ENCODE data around the gene P2RX4. TPM values are rescaled to one million over a fixed set of nuclear protein-coding genes. Genes with fewer than 3 reads are reported as not detected.
A peak's percentile ranks its signal among the peaks of the same experiment; 100 is the strongest.

P2RX4 gene
- total RNA-seq, 1 experiment from 2014 or later, result 40.4 TPM

- H3K4me1 ChIP-seq, result peaks cover 34% of the 10 kb centered on the region
- no peak overlapping the region for H3K4me3 ChIP-seq (ENCODE audit: low read depth, low read length)
- no peaks in the 10 kb centered on the region for H3K27me3 ChIP-seq (replicated peaks; ENCODE audit: control insufficient read depth, insufficient read depth, low read length)
- Mint-ChIP-seq H3K4me3 (ENCODE audit: unreplicated experiment) (no peak overlapping the region), H3K27ac (ENCODE audit: unreplicated experiment) (peak overlapping the region; percentile 74), H3K36me3 (ENCODE audit: insufficient read depth, unreplicated experiment) (peaks cover 43% of the 10 kb centered on the region), H3K27me3 (ENCODE audit: insufficient read depth, unreplicated experiment) (no peaks in the 10 kb centered on the region), H3K9me3 (ENCODE audit: unreplicated experiment) (no peaks in the 10 kb centered on the region), H3K4me1 (ENCODE audit: low read depth, unreplicated experiment) (peaks cover 15% of the 10 kb centered on the region)
- POLR2A ChIA-PET, result interaction anchor here (0.5 to 1.0 kb wide), 4 partner anchors 9 to 69 kb away, joined by 3 to 8 read pairs (median 4); no protein-coding TSS in a partner anchor
- H3K36me3 ChIP-seq (ENCODE audit: control insufficient read depth, insufficient read depth, low read length), result peaks cover 2% of the 10 kb centered on the region; the same call in 1 of the 2 replicates
- CTCF ChIA-PET, result interaction anchor here (0.7 to 1.1 kb wide), 2 partner anchors 9 to 1185 kb away, joined by 3 read pairs; no protein-coding TSS in a partner anchor
- no peaks in the 10 kb centered on the region for H3K9me3 ChIP-seq
- intact Hi-C loops (cut with micrococcal nuclease; ENCODE audit: unreplicated experiment), result loop anchor here (1.0 kb wide), 1 partner anchor 10 kb away; no protein-coding TSS in a partner anchor
- BruUV-seq (replicated peaks), result no TSS peak
- DNase-seq, result peak in 1 of 2 experiments; percentile 40
- no peak for TF ChIP-seq CTCF (IDR thresholded peaks at IDR 0.05; ENCODE audit: insufficient read depth in 1 of 2, low read depth in 1 of 2, low read length in 1 of 2, severe bottlenecking in 1 of 2, unreplicated experiment in 1 of 2)
Measured at GRCh38 chr12:121217761-121218160, 7.8 kb downstream of the P2RX4 start.

GRCh38 chr12:121218588-121219352 is 8.8 kb downstream of the P2RX4 start:
- H3K27me3 ChIP-seq (replicated peaks; ENCODE audit: control insufficient read depth, insufficient read depth, low read length), result no peaks in the 10 kb centered on the region
- Mint-ChIP-seq H3K4me1 (ENCODE audit: low read depth, unreplicated experiment) (peaks cover 15% of the 10 kb centered on the region), H3K4me3 (ENCODE audit: unreplicated experiment) (no peak overlapping the region), H3K27ac (ENCODE audit: unreplicated experiment) (no peak overlapping the region), H3K9me3 (ENCODE audit: unreplicated experiment) (no peaks in the 10 kb centered on the region), H3K36me3 (ENCODE audit: insufficient read depth, unreplicated experiment) (peaks cover 41% of the 10 kb centered on the region), H3K27me3 (ENCODE audit: insufficient read depth, unreplicated experiment) (no peaks in the 10 kb centered on the region)
- no peak overlapping the region for H3K4me3 ChIP-seq (ENCODE audit: low read depth, low read length)
- H3K4me1 ChIP-seq, result peaks cover 33% of the 10 kb centered on the region
- POLR2A ChIA-PET, result no interaction called here
- no peak for DNase-seq
- TF ChIP-seq CTCF (IDR thresholded peaks at IDR 0.05; ENCODE audit: insufficient read depth in 1 of 2, low read depth in 1 of 2, low read length in 1 of 2, severe bottlenecking in 1 of 2, unreplicated experiment in 1 of 2), result no peak
- no peaks in the 10 kb centered on the region for H3K9me3 ChIP-seq
- CTCF ChIA-PET, result no interaction called here
- intact Hi-C loops (cut with micrococcal nuclease; ENCODE audit: unreplicated experiment), result no loop called here
- H3K36me3 ChIP-seq (ENCODE audit: control insufficient read depth, insufficient read depth, low read length), result peaks cover 2% of the 10 kb centered on the region
- no TSS peak for BruUV-seq (replicated peaks)

- Mint-ChIP-seq H3K36me3 (ENCODE audit: insufficient read depth, unreplicated experiment) (peaks cover 40% of the 10 kb centered on the region), H3K4me3 (ENCODE audit: unreplicated experiment) (no peak overlapping the region), H3K4me1 (ENCODE audit: low read depth, unreplicated experiment) (peaks cover 10% of the 10 kb centered on the region), H3K27ac (ENCODE audit: unreplicated experiment) (no peak overlapping the region), H3K9me3 (ENCODE audit: unreplicated experiment) (no peaks in the 10 kb centered on the region), H3K27me3 (ENCODE audit: insufficient read depth, unreplicated experiment) (no peaks in the 10 kb centered on the region)
- CTCF ChIA-PET, result no interaction called here
- Histone ChIP-seq H3K27me3 (replicated peaks; ENCODE audit: control insufficient read depth, insufficient read depth, low read length) (no peaks in the 10 kb centered on the region), H3K4me3 (ENCODE audit: low read depth, low read length) (no peak overlapping the region), H3K9me3 (no peaks in the 10 kb centered on the region), H3K4me1 (peaks cover 26% of the 10 kb centered on the region), H3K36me3 (ENCODE audit: control insufficient read depth, insufficient read depth, low read length) (peaks cover 2% of the 10 kb centered on the region)
- intact Hi-C loops (cut with micrococcal nuclease; ENCODE audit: unreplicated experiment), result no loop called here
- no peak for TF ChIP-seq CTCF (IDR thresholded peaks at IDR 0.05; ENCODE audit: insufficient read depth in 1 of 2, low read depth in 1 of 2, low read length in 1 of 2, severe bottlenecking in 1 of 2, unreplicated experiment in 1 of 2)
- DNase-seq, result no peak
- POLR2A ChIA-PET, result no interaction called here
- no TSS peak for BruUV-seq (replicated peaks)
Measured at GRCh38 chr12:121219353-121219986, 9.5 kb downstream of the P2RX4 start.
